IPS-18c (cell line): ENCODE data around the gene KCNMB4.

Experiments
- H3K4me3 ChIP-seq: 2 replicates; pipeline ENCODE4 v1.7.0; 2013; ENCODE audit warnings: low read depth, mild to moderate bottlenecking, low read length, moderate library complexity; ENCODE audit not compliant: insufficient read depth
- H3K9me3 ChIP-seq: one replicate; pipeline ENCODE4 v1.6.1; 2013; ENCODE audit warnings: mild to moderate bottlenecking, low read length, moderate library complexity; ENCODE audit not compliant: control insufficient read depth, insufficient read depth

KCNMB4 gene

DNA sequence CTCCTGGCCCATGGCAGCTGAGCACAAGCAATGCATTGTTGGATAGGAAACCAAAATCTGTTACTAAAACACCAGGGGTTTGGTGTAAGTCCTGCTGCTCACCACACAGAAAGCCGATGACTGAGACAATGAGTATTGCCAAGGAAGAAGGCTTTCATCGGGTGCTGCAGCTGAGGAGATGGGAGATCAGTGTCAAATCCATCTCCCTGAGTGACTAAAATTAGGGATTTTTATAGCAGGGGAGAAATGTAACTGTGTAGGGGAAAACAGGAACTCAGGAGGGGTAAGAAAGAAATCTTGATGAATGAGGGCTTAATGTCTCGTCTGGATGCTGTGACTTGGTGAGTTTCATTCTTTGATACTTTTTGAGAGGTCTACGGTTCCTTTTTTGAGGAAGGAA lies 97.9 kb downstream of the KCNMB4 start:
- Histone ChIP-seq H3K9me3 (peaks cover 2% of the 10 kb centered on the region), H3K4me3 (no peak overlapping the region)

DNA sequence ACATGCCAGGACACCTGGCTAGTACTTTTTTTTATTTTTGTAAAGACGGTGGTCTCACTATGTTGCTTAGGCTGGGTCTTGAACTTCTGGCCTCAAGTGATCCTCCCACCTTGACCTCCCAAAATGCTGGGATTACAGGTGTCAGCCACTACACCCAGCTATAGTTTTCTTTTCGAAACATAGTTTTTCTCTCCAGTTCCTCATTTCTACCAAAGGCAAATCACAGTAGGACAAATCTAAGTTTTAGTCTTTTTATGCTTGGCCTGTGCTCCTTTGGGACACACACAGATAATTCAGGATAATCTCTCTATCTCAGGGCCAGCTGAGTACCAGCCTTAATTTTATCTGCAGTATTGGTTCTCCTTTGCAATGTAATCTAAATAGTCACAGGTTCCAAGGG lies 100.7 kb downstream of the KCNMB4 start:
- H3K4me3 ChIP-seq = no peak overlapping the region
- H3K9me3 ChIP-seq = peaks cover 2% of the 10 kb centered on the region

DNA sequence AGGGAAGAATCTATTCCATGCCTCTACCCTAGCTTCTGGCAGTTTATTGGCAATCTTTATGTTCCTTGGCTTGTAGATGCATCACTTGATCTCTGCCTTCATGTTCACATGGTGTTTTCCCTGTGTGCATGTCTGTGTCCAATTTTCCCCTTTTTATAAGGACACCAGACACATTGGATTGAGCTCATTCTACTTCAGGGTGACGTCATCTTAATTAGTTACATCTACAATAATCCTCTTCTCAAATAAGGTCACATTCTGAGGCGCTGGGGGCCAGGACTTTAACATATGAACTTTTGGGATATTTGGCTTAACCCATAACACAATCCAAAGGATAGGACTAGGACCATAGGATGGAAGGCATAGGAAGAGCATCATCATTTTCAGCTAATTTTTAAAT lies 101.4 kb downstream of the KCNMB4 start:
- Histone ChIP-seq H3K4me3 (no peak overlapping the region), H3K9me3 (peaks cover 2% of the 10 kb centered on the region)

DNA sequence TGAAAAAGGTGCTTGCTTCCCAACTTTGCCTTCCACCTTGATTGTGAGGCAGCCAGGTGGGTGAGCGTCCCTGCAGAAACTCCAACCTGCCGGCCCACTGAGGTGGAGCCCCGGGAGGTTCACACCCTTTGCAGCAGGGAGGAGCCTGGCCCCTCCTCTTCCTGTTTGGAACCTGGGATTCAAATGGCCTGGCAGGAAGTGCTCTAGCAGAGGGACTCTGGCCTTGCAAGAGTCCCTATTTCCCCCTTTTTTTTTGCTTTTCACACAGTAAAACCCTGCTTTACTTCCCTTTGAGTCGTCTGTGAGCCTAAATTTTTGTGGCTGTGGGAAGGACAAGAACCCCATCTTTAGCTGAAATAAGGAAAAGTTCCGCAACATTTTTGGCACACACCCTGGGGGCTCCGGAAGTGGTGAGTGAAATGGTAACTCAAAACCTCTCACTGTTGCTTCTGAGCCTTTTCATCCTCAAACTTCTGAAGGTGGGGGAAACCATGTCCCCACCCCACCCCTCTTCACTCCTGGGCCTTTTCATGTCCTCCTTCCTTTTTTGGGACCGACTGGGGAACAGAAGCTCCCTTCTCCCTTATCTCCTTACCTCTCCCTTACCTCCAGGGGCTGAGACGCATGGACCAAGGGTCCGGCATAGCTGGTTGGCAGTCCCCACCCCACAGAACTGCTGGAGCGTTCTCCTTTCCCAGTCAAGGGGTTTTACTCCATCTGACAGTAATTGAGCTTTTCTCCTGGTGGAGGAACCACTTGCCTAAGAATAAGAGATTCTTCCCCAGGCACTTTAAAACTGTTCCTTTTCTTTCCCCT lies 102.0 kb downstream of the KCNMB4 start:
- Histone ChIP-seq H3K9me3 (peaks cover 2% of the 10 kb centered on the region), H3K4me3 (peak overlapping the region; percentile 20; the same call in 1 of the 2 replicates)

DNA sequence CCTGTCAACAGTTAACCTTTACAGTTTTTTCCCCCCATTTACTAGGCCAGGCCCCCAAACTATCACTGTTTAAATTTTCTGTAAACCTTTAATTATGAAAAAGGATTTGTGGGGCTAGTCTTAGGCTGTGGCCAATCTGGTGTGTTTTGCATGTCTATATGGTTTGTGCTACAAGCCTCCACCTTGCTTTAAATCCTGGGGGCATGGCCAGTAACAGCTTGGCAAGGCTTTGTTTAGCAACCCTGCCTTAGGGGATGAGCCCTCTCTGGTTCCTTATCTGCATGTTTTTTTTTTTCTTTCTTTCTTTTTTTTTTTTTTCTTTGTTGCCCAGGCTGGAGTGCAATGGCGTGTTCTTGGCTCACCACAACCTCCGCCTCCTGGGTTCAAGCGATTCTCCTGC lies 102.7 kb downstream of the KCNMB4 start:
- no peak overlapping the region for H3K4me3 ChIP-seq
- H3K9me3 ChIP-seq = peaks cover 1% of the 10 kb centered on the region

DNA sequence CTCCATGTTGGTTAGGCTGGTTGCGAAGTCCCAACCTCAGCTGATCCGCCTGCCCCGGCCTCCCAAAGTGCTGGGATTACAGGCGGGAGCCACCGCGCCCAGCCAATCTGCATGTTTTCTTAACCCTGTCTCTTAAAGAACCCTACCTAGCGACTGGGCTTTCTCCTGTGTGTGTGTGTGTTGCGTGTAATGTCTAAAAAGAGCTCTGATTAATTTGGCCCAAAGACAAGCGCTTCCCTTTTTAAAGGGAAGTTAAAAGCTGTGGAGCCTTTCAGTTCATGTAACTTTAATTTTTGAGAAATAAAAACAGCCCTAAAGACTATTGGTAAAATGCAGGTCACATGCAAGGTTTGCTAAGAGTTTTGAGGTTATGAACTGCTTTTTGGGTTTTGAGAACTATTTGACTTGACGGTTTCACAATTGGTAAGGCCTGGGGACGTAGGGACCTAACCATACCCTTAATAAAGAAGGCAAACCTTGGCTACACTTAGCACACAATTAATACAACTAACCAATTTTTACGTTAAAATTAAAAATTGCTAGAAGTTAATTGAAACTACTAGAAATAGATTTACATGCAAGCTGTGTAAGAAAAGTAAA lies 103.2 kb downstream of the KCNMB4 start:
- Histone ChIP-seq H3K9me3 (no peaks in the 10 kb centered on the region), H3K4me3 (no peak overlapping the region)

DNA sequence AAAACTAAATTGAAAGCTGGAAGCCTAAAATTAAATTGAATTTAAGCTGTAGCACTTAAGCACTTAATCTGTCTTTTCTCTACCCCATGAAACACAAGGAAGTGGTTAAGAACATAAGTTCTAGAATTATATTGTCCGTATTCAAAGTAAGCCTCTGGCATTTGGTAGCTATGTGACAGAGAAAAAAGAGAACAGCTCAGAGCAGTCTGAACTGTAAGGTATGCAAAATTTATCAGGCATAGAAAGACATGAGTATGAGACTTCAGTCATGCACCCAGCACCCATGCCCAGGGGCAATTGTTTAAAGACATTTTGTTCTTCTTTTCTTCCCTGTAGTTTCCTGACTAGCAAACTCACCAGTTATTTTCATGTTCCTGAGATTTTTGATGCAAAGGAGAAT lies 116.7 kb downstream of the KCNMB4 start:
- H3K4me3 ChIP-seq = no peak overlapping the region
- no peaks in the 10 kb centered on the region for H3K9me3 ChIP-seq
